GM18498 (cell line): ENCODE measurements around the gene SEC24D.

Source experiments
- ATAC-seq: cut with Tn5 transposase; IDR thresholded peaks from one replicate; pipeline ENCODE4 v1.9.1; 2021; ENCODE audit warnings: mild to moderate bottlenecking, moderate library complexity; ENCODE audit not compliant: unreplicated experiment

SEC24D gene

GRCh38 chr4:118776157-118776954, 59.6 kb downstream of the SEC24D start:
- ATAC-seq, result no peak

GRCh38 chr4:118775405-118775804, 60.5 kb downstream of the SEC24D start:
- no peak for ATAC-seq

- ATAC-seq, result no peak
These were observed 60.9 kb downstream of the SEC24D start for GRCh38 chr4:118774989-118775388.

- no peak for ATAC-seq
These were observed 61.6 kb downstream of the SEC24D start for GRCh38 chr4:118774321-118774720.

GRCh38 chr4:118773429-118773792, 62.5 kb downstream of the SEC24D start:
- no peak for ATAC-seq

- ATAC-seq, result no peak
These were observed 63.0 kb downstream of the SEC24D start for GRCh38 chr4:118772767-118773428.

GRCh38 chr4:118772081-118772766, 63.7 kb downstream of the SEC24D start:
- peak; percentile 73 for ATAC-seq

GRCh38 chr4:118770741-118771187, 65.2 kb downstream of the SEC24D start:
- no peak for ATAC-seq

- ATAC-seq, result no peak
These were observed 66.8 kb downstream of the SEC24D start for GRCh38 chr4:118769161-118769560.

GRCh38 chr4:118767109-118767508, 68.8 kb downstream of the SEC24D start:
- ATAC-seq, result no peak

GRCh38 chr4:118765399-118765798, 70.5 kb downstream of the SEC24D start:
- no peak for ATAC-seq

GRCh38 chr4:118762730-118763477, 73.0 kb downstream of the SEC24D start:
- ATAC-seq, result no peak

GRCh38 chr4:118762155-118762554, 73.8 kb downstream of the SEC24D start:
- ATAC-seq, result no peak

GRCh38 chr4:118761397-118762016, 74.4 kb downstream of the SEC24D start:
- ATAC-seq, result no peak

- peak; percentile 98 for ATAC-seq
These were observed 75.4 kb downstream of the SEC24D start for GRCh38 chr4:118760493-118760892.

- peak; percentile 49 for ATAC-seq
These were observed 75.8 kb downstream of the SEC24D start for GRCh38 chr4:118760092-118760491.

- ATAC-seq, result no peak
These were observed 76.4 kb downstream of the SEC24D start for GRCh38 chr4:118759481-118759880.

- ATAC-seq, result no peak
These were observed 77.6 kb downstream of the SEC24D start for GRCh38 chr4:118758293-118758692.

- no peak for ATAC-seq
These were observed 78.1 kb downstream of the SEC24D start for GRCh38 chr4:118757761-118758251.

- ATAC-seq, result no peak
These were observed 79.0 kb downstream of the SEC24D start for GRCh38 chr4:118756958-118757357.
